H9 (cell line): ENCODE results near the gene RALGAPB. TPM values are rescaled to one million over a fixed set of nuclear protein-coding genes. Genes with fewer than 3 reads are reported as not detected.

Source experiments
- DNase-seq: peaks from one replicate; pipeline ENCODE4 v3.0.0-alpha.2; 2017
- H2AFZ ChIP-seq: one replicate; pipeline ENCODE4 v1.6.1; 2013; ENCODE audit warnings: mild to moderate bottlenecking, low read length, control low read depth, moderate library complexity
- H2AK5ac ChIP-seq: 2 replicates; pipeline ENCODE4 v1.6.1; 2013; ENCODE audit warnings: low read length, control low read depth, mixed read lengths; ENCODE audit not compliant: insufficient read length
- H2BK120ac ChIP-seq: one replicate; pipeline ENCODE4 v1.6.1; 2013; ENCODE audit warnings: low read depth, mild to moderate bottlenecking, low read length, control low read depth, inconsistent platforms; ENCODE audit not compliant: poor library complexity, severe bottlenecking
- H2BK12ac ChIP-seq: 2 replicates; pipeline ENCODE4 v1.6.1; 2013; ENCODE audit warnings: low read length, control low read depth, mixed read lengths, low read depth; ENCODE audit not compliant: insufficient read length
- H2BK15ac ChIP-seq: 2 replicates; pipeline ENCODE4 v1.6.1; 2013; ENCODE audit warnings: low read depth, low read length, control low read depth
- H2BK20ac ChIP-seq: one replicate; pipeline ENCODE4 v1.6.1; 2013; ENCODE audit warnings: low read depth, mild to moderate bottlenecking, low read length, control low read depth, inconsistent platforms; ENCODE audit not compliant: poor library complexity, severe bottlenecking
- H2BK5ac ChIP-seq: 2 replicates; pipeline ENCODE4 v1.6.1; 2013; ENCODE audit warnings: low read length, control low read depth, mixed read lengths; ENCODE audit not compliant: insufficient read length
- H3K14ac ChIP-seq: 2 replicates; pipeline ENCODE4 v1.6.1; 2013; ENCODE audit warnings: low read length, control low read depth; ENCODE audit not compliant: insufficient read depth
- H3K18ac ChIP-seq: 2 replicates; pipeline ENCODE4 v1.6.1; 2013; ENCODE audit warnings: low read depth, mild to moderate bottlenecking, mixed read lengths, low read length, control low read depth; ENCODE audit not compliant: insufficient read length
- H3K23ac ChIP-seq: 2 replicates; pipeline ENCODE4 v1.6.1; 2013; ENCODE audit warnings: low read length, control low read depth, mixed read lengths, low read depth; ENCODE audit not compliant: insufficient read length
- H3K23me2 ChIP-seq: 2 replicates; pipeline ENCODE4 v1.6.1; 2013; ENCODE audit warnings: low read depth, mild to moderate bottlenecking, mixed read lengths, low read length, control low read depth; ENCODE audit not compliant: insufficient read length, poor library complexity, severe bottlenecking
- H3K27ac ChIP-seq: 2 replicates; pipeline ENCODE4 v1.5.1; 2013; ENCODE audit warnings: low read length, control low read depth, mixed read lengths, low read depth; ENCODE audit not compliant: insufficient read length
- H3K27me3 ChIP-seq: 2 replicates; pipeline ENCODE4 v1.6.1; 2013; ENCODE audit warnings: low read length, control low read depth, inconsistent platforms; ENCODE audit not compliant: insufficient read depth
- H3K4ac ChIP-seq: 2 replicates; pipeline ENCODE4 v1.6.1; 2013; ENCODE audit warnings: low read depth, mild to moderate bottlenecking, control low read depth, inconsistent platforms, low read length, moderate library complexity
- H3K4me1 ChIP-seq: 2 replicates; pipeline ENCODE4 v1.6.1; 2013; ENCODE audit warnings: low read length, control low read depth, inconsistent platforms; ENCODE audit not compliant: insufficient read depth
- H3K4me2 ChIP-seq: 2 replicates; pipeline ENCODE4 v1.6.1; 2013; ENCODE audit warnings: low read length, control low read depth, mixed read lengths; ENCODE audit not compliant: insufficient read length, insufficient read depth
- H3K56ac ChIP-seq: 2 replicates; pipeline ENCODE4 v1.6.1; 2013; ENCODE audit warnings: low read depth, mild to moderate bottlenecking, mixed read lengths, low read length, control low read depth; ENCODE audit not compliant: insufficient read length
- H3K79me1 ChIP-seq: 2 replicates; pipeline ENCODE4 v1.6.1; 2013; ENCODE audit warnings: low read depth, mild to moderate bottlenecking, moderate library complexity, low read length, control low read depth, inconsistent platforms; ENCODE audit not compliant: insufficient read depth, poor library complexity, severe bottlenecking
- H3K79me2 ChIP-seq: 2 replicates; pipeline ENCODE4 v1.6.1; 2013; ENCODE audit warnings: low read length, control low read depth, inconsistent platforms; ENCODE audit not compliant: insufficient read depth
- H3K9ac ChIP-seq: 2 replicates; pipeline ENCODE4 v1.6.1; 2013; ENCODE audit warnings: low read length, control low read depth, mixed read lengths; ENCODE audit not compliant: insufficient read length; ENCODE audit errors: extremely low read depth
- H3K9me3 ChIP-seq: one replicate; pipeline ENCODE4 v1.6.1; 2013; ENCODE audit warnings: low read depth, low read length, inconsistent platforms; ENCODE audit not compliant: control insufficient read depth
- H3T11ph ChIP-seq: one replicate; pipeline ENCODE4 v1.6.1; 2013; ENCODE audit warnings: mild to moderate bottlenecking, low read length, control low read depth, inconsistent platforms
- H4K20me1 ChIP-seq: one replicate; pipeline ENCODE4 v1.6.1; 2013; ENCODE audit not compliant: control insufficient read depth, insufficient read length, insufficient read depth
- H4K5ac ChIP-seq: 2 replicates; pipeline ENCODE4 v1.6.1; 2013; ENCODE audit warnings: low read depth, mild to moderate bottlenecking, mixed read lengths, low read length, control low read depth; ENCODE audit not compliant: insufficient read length
- H4K8ac ChIP-seq: replicated peaks from 2 replicates; pipeline ENCODE4 v1.6.1; 2013; ENCODE audit warnings: low read length, control low read depth, mixed read lengths, low read depth; ENCODE audit not compliant: insufficient read length
- H4K91ac ChIP-seq: 2 replicates; pipeline ENCODE4 v1.6.1; 2013; ENCODE audit warnings: low read depth, mild to moderate bottlenecking, moderate library complexity, mixed read lengths, low read length, control low read depth; ENCODE audit not compliant: insufficient read length
- H3K27ac Mint-ChIP-seq, 3 experiments: 2 replicates in 2 of 3; 3 replicates in 1 of 3; pipeline ENCODE4 v1.8.0; 2020 to 2021; ENCODE audit warnings: mixed read lengths in 3 of 3, mild to moderate bottlenecking in 1 of 3, moderate library complexity in 1 of 3
- H3K27me3 Mint-ChIP-seq: 2 replicates; pipeline ENCODE4 v1.8.0; 2021; ENCODE audit warnings: low read depth, mild to moderate bottlenecking, moderate library complexity, mixed read lengths
- H3K36me3 Mint-ChIP-seq, 3 experiments: 2 replicates in 2 of 3; 3 replicates in 1 of 3; pipeline ENCODE4 v1.8.0; 2020 to 2021; ENCODE audit warnings: low read depth in 3 of 3, mixed read lengths in 3 of 3; ENCODE audit not compliant: insufficient read depth in 1 of 3
- H3K4me1 Mint-ChIP-seq, 2 experiments: 2 replicates each; pipeline ENCODE4 v1.8.0; 2020; ENCODE audit warnings: mixed read lengths in 2 of 2
- H3K4me3 Mint-ChIP-seq, 2 experiments: 2 replicates in 1 of 2; 3 replicates in 1 of 2; pipeline ENCODE4 v1.8.0; 2020 to 2021; ENCODE audit warnings: mild to moderate bottlenecking in 2 of 2, mixed read lengths in 2 of 2, moderate library complexity in 1 of 2
- H3K9me3 Mint-ChIP-seq, 2 experiments: 2 replicates in 1 of 2; 3 replicates in 1 of 2; pipeline ENCODE4 v1.8.0; 2020; ENCODE audit warnings: mild to moderate bottlenecking in 2 of 2, mixed read lengths in 2 of 2, moderate library complexity in 1 of 2
- CTCF ChIP-seq: fragments of 200-600 bp; sonication (generic); conservative IDR thresholded peaks from 3 replicates; pipeline ENCODE4 v1.8.0; 2021; ENCODE audit warnings: antibody characterized with exemption, mild to moderate bottlenecking
- WGBS: extraction: QIAGEN DNeasy Blood & Tissue Kit; methylation state at CpG from one replicate; pipeline ENCODE4 v1.1.7; 2013; ENCODE audit warnings: missing lambda C conversion rate, low lambda C conversion rate, mixed read lengths; ENCODE audit not compliant: insufficient read length; ENCODE audit errors: extremely low coverage; 5-methylcytosine and 5-hydroxymethylcytosine counted together
- total RNA-seq: library from RNA; stranded (reverse); gene quantifications from 2 replicates; pipeline ENCODE4 v1.2.1, GENCODE V29; 2021

The RALGAPB gene
- total RNA-seq, 1 experiment from 2014 or later: 28.5 TPM

- no peak for TF ChIP-seq CTCF
- no peak overlapping the region for H3K18ac ChIP-seq
- H3K23me2 ChIP-seq: peaks cover 6% of the 10 kb centered on the region
- H3K4ac ChIP-seq: no peak overlapping the region
- H3K9me3 ChIP-seq: no peaks in the 10 kb centered on the region
- peaks cover 25 to 26% of the 10 kb centered on the region in 2 experiments for H3K4me1 Mint-ChIP-seq
- H4K8ac ChIP-seq: no peak overlapping the region
- H3T11ph ChIP-seq: no peak overlapping the region
- H3K56ac ChIP-seq: no peak overlapping the region
- H3K27ac ChIP-seq: no peak overlapping the region
- peaks cover 5% of the 10 kb centered on the region for H4K20me1 ChIP-seq
- no peak overlapping the region for H4K5ac ChIP-seq
- DNase-seq: no peak
- H3K9ac ChIP-seq: no peak overlapping the region
- no peaks in the 10 kb centered on the region for H3K9me3 Mint-ChIP-seq
- H2BK20ac ChIP-seq: no peak overlapping the region
- no peak overlapping the region for H2AK5ac ChIP-seq
- peak overlapping the region in 1 of 2 experiments; percentile 28; a peak in 1 of 5 replicates for H3K4me3 Mint-ChIP-seq
- H2BK120ac ChIP-seq: no peak overlapping the region
- H3K4me2 ChIP-seq: no peak overlapping the region
- H4K91ac ChIP-seq: no peak overlapping the region
- no peak overlapping the region for H2BK15ac ChIP-seq
- H2BK12ac ChIP-seq: no peak overlapping the region
- peaks cover 2% of the 10 kb centered on the region; the same call in 1 of the 2 replicates for H3K4me1 ChIP-seq
- H2AFZ ChIP-seq: no peak overlapping the region
- H3K23ac ChIP-seq: no peak overlapping the region
- no CpG with 5 or more reads among the region's 3 CpGs for WGBS
- peaks cover 88 to 99% (median 97%) of the 10 kb centered on the region in 3 experiments for H3K36me3 Mint-ChIP-seq
- peaks cover 42% of the 10 kb centered on the region; the same call in 1 of the 2 replicates for H3K79me2 ChIP-seq
- H3K14ac ChIP-seq: no peak overlapping the region
- H3K27me3 ChIP-seq: no peaks in the 10 kb centered on the region
- peak overlapping the region in 2 of 3 experiments; percentile 44 to 47; a peak in 1 of 7 replicates for H3K27ac Mint-ChIP-seq
- no peaks in the 10 kb centered on the region; the same call in 1 of the 2 replicates for H3K27me3 Mint-ChIP-seq
- H3K79me1 ChIP-seq: peaks cover 19% of the 10 kb centered on the region
- no peak overlapping the region for H2BK5ac ChIP-seq
These were observed 43.3 kb upstream of the RALGAPB start for GRCh38 chr20:38429301-38429700.
